Neural cell (in vitro differentiated cells): ENCODE measurements around the gene PRKCZ. TPM values are rescaled to one million over a fixed set of nuclear protein-coding genes. Genes with fewer than 3 reads are reported as not detected.

Source experiments
- H2AFZ ChIP-seq: fragments of 200-600, 300-800 bp; sonication (generic), shearing (Covaris generic); 2 replicates; pipeline ENCODE4 v1.6.0; 2014; ENCODE audit warnings: low read depth, mild to moderate bottlenecking, antibody characterized with exemption, low read length, moderate library complexity
- H3F3A ChIP-seq: fragments of 200-600 bp; shearing (Covaris generic); 2 replicates; pipeline ENCODE4 v1.6.1; 2016; ENCODE audit warnings: mild to moderate bottlenecking, moderate library complexity, mixed read lengths, antibody characterized with exemption, low read length; ENCODE audit not compliant: insufficient read depth, poor library complexity, severe bottlenecking
- H3K27ac ChIP-seq: fragments of 200-600, 300-800 bp; sonication (generic), shearing (Covaris generic); 2 replicates; pipeline ENCODE4 v1.5.1; 2014; ENCODE audit warnings: mild to moderate bottlenecking, low read length, moderate library complexity
- H3K27me3 ChIP-seq: fragments of 300-800, 200-600 bp; sonication (generic), shearing (Covaris generic); 2 replicates; pipeline ENCODE4 v1.6.0; 2014; ENCODE audit warnings: mild to moderate bottlenecking, low read depth, low read length, moderate library complexity; ENCODE audit not compliant: insufficient read depth
- H3K36me3 ChIP-seq: fragments of 300-800, 200-600 bp; sonication (generic), shearing (Covaris generic); 2 replicates; pipeline ENCODE4 v1.5.1; 2014; ENCODE audit warnings: mild to moderate bottlenecking, antibody characterized with exemption, low read length, moderate library complexity; ENCODE audit not compliant: insufficient read depth
- H3K4me2 ChIP-seq: fragments of 300-800, 200-600 bp; sonication (generic), shearing (Covaris generic); 2 replicates; pipeline ENCODE4 v1.6.0; 2014; ENCODE audit warnings: mild to moderate bottlenecking, low read length
- H3K4me3 ChIP-seq: fragments of 300-800, 200-600 bp; sonication (generic), shearing (Covaris generic); 2 replicates; pipeline ENCODE4 v1.5.1; 2014; ENCODE audit warnings: mild to moderate bottlenecking, low read length, moderate library complexity
- H3K79me2 ChIP-seq: fragments of 200-600 bp; shearing (Covaris generic); replicated peaks from 2 replicates; pipeline ENCODE4 v1.6.0; 2014; ENCODE audit warnings: mild to moderate bottlenecking, low read length, moderate library complexity; ENCODE audit not compliant: insufficient read depth
- H3K9ac ChIP-seq: fragments of 300-800, 200-600 bp; sonication (generic), shearing (Covaris generic); 2 replicates; pipeline ENCODE4 v1.6.1; 2016; ENCODE audit warnings: mild to moderate bottlenecking, low read length, mixed read lengths
- H3K9me2 ChIP-seq: fragments of 200-600 bp; shearing (Covaris generic); 2 replicates; pipeline ENCODE4 v1.6.1; 2016; ENCODE audit warnings: mild to moderate bottlenecking, low read length, mixed read lengths; ENCODE audit not compliant: insufficient read depth
- H3K9me3 ChIP-seq: fragments of 200-600, 300-800 bp; sonication (generic), shearing (Covaris generic); 2 replicates; pipeline ENCODE4 v1.6.1; 2016; ENCODE audit warnings: mild to moderate bottlenecking, mixed run types, low read length, moderate library complexity, mixed read lengths
- H4K20me1 ChIP-seq: fragments of 200-600 bp; shearing (Covaris generic); 2 replicates; pipeline ENCODE4 v1.6.1; 2016; ENCODE audit warnings: mild to moderate bottlenecking, mixed run types; ENCODE audit not compliant: insufficient read depth
- EP300 ChIP-seq: fragments of 450-650 bp; conservative IDR thresholded peaks from 2 replicates; pipeline ENCODE4 v1.6.1; 2014; ENCODE audit warnings: antibody characterized with exemption, mild to moderate bottlenecking, moderate library complexity; ENCODE audit not compliant: poor library complexity, severe bottlenecking
- EZH2 ChIP-seq: fragments of 200-600, 300-800 bp; shearing (Covaris generic), sonication (generic); IDR thresholded peaks from 2 replicates; pipeline ENCODE4 v1.6.1; 2014; ENCODE audit warnings: antibody characterized with exemption, low read length, borderline replicate concordance, mild to moderate bottlenecking; ENCODE audit not compliant: insufficient read depth, poor library complexity, severe bottlenecking
- MXI1 ChIP-seq: fragments of 450-650 bp; conservative IDR thresholded peaks from 2 replicates; pipeline ENCODE4 v1.6.1; 2014; ENCODE audit warnings: antibody characterized with exemption, mild to moderate bottlenecking; ENCODE audit not compliant: poor library complexity, severe bottlenecking
- POLR2AphosphoS5 ChIP-seq: IDR thresholded peaks from 2 replicates; pipeline ENCODE4 v1.6.1; 2012
- RAD21 ChIP-seq: fragments of 450-650 bp; conservative IDR thresholded peaks from 2 replicates; pipeline ENCODE4 v1.6.1; 2014; ENCODE audit warnings: antibody characterized with exemption, mild to moderate bottlenecking, moderate library complexity
- REST ChIP-seq: IDR thresholded peaks from 2 replicates; pipeline ENCODE4 v1.6.1; 2012; ENCODE audit warnings: borderline replicate concordance
- SMC3 ChIP-seq: fragments of 450-650 bp; conservative IDR thresholded peaks from 2 replicates; pipeline ENCODE4 v1.6.1; 2014; ENCODE audit warnings: antibody characterized with exemption, mild to moderate bottlenecking, moderate library complexity; ENCODE audit not compliant: poor library complexity
- TAF1 ChIP-seq: IDR thresholded peaks from 2 replicates; pipeline ENCODE4 v1.6.1; 2012; ENCODE audit warnings: low read depth
- polyA plus RNA-seq: library from polyadenylated mRNA; depleted of rRNA; stranded (reverse); fragments of >200 nt; gene quantifications from 2 replicates; pipeline ENCODE4 v1.2.3, GENCODE V29; 2014
- TF ChIP-seq, protein P1 (sequence below): fragments of 450-650 bp; IDR thresholded peaks from 2 replicates; pipeline ENCODE4 v1.5.1; 2014; ENCODE audit warnings: antibody characterized with exemption, mild to moderate bottlenecking, moderate library complexity; ENCODE audit not compliant: poor library complexity, severe bottlenecking

PRKCZ gene
- polyA plus RNA-seq, 1 donor from 2014 or later, result 54.9 TPM

DNA sequence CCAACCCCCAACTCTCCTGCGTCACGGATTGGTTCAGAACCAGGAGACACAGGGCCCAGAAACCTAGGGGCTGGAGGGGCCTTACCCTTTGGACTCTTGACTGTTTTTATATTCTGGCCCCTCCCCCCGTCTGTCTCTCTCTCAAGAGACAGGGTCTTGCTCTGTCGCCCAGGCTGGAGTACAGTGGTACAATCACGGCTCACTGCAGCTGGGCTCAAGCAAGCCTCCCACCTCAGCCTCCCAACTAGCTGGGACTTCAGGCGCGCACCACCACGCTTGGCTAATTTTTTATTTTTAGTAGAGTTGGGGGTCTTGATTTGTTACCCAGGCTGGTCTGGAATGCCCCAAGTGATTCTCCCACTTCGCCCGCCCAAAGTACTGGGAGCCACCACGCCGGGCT is 52.5 kb downstream of the PRKCZ start:
- H4K20me1 ChIP-seq, result no peaks in the 10 kb centered on the region
- no peak overlapping the region for H3K4me3 ChIP-seq
- H3K9me2 ChIP-seq, result no peaks in the 10 kb centered on the region
- no peak overlapping the region for H2AFZ ChIP-seq
- no peaks in the 10 kb centered on the region for H3F3A ChIP-seq
- no peak overlapping the region for H3K27ac ChIP-seq
- no peaks in the 10 kb centered on the region for H3K79me2 ChIP-seq
- H3K36me3 ChIP-seq, result no peaks in the 10 kb centered on the region
- no peak for TF ChIP-seq RAD21
- TF ChIP-seq REST, result no peak
- TF ChIP-seq POLR2AphosphoS5, result no peak
- TF ChIP-seq TAF1, result no peak
- no peak for TF ChIP-seq EZH2
- TF ChIP-seq MXI1, result no peak
- TF ChIP-seq, protein P1, sequence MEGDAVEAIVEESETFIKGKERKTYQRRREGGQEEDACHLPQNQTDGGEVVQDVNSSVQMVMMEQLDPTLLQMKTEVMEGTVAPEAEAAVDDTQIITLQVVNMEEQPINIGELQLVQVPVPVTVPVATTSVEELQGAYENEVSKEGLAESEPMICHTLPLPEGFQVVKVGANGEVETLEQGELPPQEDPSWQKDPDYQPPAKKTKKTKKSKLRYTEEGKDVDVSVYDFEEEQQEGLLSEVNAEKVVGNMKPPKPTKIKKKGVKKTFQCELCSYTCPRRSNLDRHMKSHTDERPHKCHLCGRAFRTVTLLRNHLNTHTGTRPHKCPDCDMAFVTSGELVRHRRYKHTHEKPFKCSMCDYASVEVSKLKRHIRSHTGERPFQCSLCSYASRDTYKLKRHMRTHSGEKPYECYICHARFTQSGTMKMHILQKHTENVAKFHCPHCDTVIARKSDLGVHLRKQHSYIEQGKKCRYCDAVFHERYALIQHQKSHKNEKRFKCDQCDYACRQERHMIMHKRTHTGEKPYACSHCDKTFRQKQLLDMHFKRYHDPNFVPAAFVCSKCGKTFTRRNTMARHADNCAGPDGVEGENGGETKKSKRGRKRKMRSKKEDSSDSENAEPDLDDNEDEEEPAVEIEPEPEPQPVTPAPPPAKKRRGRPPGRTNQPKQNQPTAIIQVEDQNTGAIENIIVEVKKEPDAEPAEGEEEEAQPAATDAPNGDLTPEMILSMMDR, result no peak
- TF ChIP-seq SMC3, result no peak
- no peak for TF ChIP-seq EP300
- H3K9ac ChIP-seq, result no peak overlapping the region
- no peaks in the 10 kb centered on the region for H3K27me3 ChIP-seq
- H3K4me2 ChIP-seq, result no peak overlapping the region
- no peaks in the 10 kb centered on the region for H3K9me3 ChIP-seq

GRCh38 chr1:2103266-2103900 is 53.2 kb downstream of the PRKCZ start:
- Histone ChIP-seq H3K36me3 (no peaks in the 10 kb centered on the region), H3K4me3 (no peak overlapping the region), H3K9ac (no peak overlapping the region), H3K79me2 (no peaks in the 10 kb centered on the region), H3K4me2 (no peak overlapping the region), H3K27me3 (no peaks in the 10 kb centered on the region), H3K9me2 (no peaks in the 10 kb centered on the region), H3K9me3 (no peaks in the 10 kb centered on the region), H3K27ac (no peak overlapping the region), H2AFZ (no peak overlapping the region), H4K20me1 (no peaks in the 10 kb centered on the region), H3F3A (no peaks in the 10 kb centered on the region)
- TF ChIP-seq RAD21 (no peak), MXI1 (no peak), TAF1 (no peak), EZH2 (no peak), EP300 (no peak), POLR2AphosphoS5 (no peak), REST (no peak), SMC3 (no peak)
- TF ChIP-seq, protein P1, result no peak
